NCI-H446 treated with DMSO at 0.1 percent for 48 hours (cell line): ENCODE measurements around the gene EXD2.

Source experiments
- DNase-seq: peaks from one replicate; lab custom pipeline; 2025; lab: John Stamatoyannopoulos, UW

The EXD2 gene

DNA sequence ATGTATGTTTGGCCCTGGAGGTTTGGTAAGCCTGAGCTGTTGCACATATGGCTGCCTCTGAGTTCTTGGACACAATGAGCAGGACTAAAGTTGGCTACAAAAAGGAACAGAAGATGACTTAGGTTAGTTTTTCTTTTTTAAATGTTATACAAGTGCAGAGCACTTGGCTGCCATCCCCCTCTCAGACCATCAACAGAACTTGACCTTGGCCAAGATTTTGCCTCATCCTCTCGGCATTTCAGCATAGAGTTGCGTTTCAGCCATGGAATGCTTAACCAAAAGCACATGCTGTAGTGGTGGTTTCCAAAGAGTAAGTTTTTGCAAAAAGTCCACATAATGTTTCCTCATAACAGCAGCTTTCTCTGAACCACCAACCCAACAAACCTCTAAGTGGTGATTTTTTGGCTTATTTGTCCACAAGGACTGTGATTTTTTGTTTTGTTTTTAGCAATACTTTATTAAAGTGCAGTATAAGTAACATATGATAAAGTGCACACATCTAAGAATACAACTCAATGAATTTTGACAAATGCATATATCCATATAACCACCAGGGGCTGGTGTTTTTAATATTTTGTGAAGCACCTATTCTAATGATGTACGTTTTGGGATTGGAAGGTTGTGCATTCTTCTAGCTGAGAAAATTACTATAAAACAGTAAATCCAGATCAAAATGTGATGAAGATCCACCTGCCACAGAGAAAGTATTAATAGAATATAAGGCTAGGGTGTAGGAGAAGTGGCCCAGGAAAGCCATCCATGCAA is 56.6 kb downstream of the EXD2 start:
- DNase-seq, result peak; percentile 29

- no peak for DNase-seq
These were observed 58.3 kb downstream of the EXD2 start for GRCh38 chr14:69249603-69250002.

GRCh38 chr14:69252851-69253250 is 61.6 kb downstream of the EXD2 start:
- DNase-seq, result no peak

DNA sequence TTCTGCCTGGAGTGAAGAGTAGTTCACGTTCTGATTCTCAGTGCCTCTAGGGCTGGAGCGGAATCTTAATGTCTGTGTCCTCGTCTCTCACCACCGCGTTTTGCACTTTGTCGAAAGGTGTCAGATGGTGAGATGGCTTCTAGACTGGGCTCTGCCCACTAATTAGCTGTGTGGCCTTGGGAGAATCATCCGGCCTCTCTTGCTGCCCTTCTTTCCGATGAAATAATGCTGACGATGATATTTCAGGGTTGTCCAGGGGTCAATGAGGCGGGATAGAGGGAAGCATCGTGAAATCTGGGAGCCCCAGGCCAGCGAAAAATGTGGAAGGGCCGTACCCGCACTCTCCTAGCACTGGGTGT is 67.8 kb downstream of the EXD2 start:
- DNase-seq, result no peak

GRCh38 chr14:69259527-69260189 is 68.4 kb downstream of the EXD2 start, which contains the start of gene GALNT16:
GALNT16 (plus strand) TSS chr14:69260158; CDS start chr14:69260291, 133 bp downstream.
- peak; percentile 4 for DNase-seq

DNA sequence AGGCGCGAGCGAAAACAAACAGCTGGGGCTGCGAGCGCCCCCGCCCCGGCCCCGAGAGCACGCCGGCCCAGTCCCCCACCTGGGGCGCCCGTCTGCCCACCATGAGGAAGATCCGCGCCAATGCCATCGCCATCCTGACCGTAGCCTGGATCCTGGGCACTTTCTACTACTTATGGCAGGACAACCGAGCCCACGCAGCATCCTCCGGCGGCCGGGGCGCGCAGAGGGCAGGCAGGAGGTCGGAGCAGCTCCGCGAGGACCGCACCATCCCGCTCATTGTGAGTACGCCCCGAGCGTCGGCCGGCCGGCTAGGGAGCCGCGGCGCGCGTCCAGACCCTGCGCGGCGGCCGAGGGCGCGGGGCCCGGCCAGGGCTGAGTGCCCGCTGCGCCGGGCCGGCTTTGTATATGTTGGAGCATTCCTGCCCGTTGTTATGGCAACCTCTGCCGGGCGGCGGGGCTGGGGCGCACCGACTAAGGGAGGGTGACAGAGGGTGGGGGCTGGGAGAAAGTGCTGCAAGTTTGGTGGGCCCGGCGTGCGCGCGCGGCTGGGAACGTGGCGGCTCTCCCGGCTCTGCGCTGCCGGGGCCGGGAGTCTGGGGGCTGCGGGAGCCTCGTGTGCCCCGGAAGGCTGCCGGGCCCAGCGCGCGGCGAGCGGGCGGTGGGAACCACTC is 69.0 kb downstream of the EXD2 start:
- no peak for DNase-seq

- DNase-seq, result no peak
These were observed 69.7 kb downstream of the EXD2 start for GRCh38 chr14:69260861-69261564.

DNA sequence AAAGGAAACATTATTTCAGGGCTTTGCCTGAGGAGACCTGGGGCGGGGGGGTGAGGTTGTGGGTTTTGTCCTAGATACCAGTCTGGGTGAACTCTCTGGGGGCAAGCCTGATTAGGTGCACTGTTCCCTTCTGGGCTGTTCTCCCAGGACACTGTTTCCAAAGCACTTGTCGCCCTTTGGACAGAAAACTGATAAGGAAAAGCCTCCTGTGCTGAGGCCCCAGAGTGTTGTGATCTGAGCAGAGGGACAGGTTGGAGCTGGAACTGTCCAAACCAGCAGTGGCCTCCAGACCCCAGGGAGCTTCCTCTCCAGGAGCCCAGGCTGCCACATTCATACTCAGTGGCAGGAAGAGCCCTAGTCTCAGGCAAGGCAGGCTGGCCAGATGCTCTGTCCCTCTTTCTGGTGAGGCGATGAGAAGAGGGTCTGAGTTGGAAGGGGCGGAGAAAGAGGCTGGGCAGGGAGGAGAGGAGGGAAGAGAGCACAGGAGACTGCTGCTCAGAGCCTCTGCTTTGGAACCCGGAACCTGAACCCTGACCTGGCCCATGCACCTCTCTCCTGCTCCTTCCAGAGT is 70.5 kb downstream of the EXD2 start:
- peak; percentile 33 for DNase-seq

DNA sequence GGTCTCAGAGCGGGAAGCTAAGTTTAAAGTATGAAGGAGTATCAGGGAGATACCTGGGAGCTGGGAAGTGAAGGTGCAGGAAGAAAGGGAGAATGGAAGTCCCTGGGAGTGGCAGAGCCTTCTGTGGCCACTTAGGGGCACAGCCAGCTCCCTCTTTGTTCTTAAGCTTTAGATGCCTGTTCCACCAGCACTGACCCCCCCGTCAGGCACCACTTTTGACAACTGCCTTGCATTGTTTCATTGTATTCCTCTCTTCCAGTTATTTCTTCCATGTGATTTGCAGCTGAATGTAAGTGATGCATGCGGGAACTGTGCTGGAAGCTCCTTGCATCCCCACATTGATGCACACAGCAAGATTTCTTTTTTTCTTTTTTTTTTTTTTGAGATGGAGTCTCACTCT is 71.2 kb downstream of the EXD2 start:
- DNase-seq, result no peak

DNA sequence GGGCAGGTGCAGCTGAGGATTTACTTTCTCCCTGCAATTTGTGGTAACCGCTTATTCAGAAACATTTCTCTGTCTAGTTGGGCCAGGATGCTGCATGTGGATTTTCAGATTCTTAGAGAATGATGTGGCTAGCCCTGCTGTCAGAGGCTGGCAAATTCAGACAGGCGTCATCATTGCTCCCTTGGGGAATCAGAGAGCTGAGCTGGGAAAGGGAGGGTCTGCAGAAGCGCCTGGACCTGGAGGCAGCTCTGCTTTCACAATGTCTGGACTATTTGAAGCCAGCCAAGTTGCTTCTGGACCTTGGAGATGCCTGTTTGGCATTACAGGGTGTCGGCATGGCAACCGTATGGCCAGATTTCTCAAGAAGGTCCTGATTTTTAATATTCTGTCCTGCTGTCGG is 72.1 kb downstream of the EXD2 start:
- DNase-seq, result peak; percentile 82

DNA sequence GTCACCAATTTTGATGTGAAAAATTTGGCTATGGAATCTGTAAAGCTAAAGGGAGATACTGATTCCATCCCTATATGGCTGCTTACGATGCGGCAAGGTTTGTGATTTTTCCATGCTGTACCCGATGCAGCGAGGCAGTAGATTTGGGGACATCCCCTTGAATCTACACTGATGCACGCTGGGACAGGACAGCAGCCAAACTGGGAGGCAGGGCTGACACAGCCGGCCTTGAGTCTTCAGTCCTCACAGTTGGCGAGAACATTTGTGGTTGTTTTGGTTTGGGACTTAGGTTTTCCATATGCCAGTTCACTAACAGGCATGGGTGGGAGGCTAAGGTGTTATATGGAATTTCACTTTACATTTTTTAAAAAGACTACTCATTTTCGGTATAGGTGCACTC is 72.5 kb downstream of the EXD2 start:
- DNase-seq, result no peak

DNA sequence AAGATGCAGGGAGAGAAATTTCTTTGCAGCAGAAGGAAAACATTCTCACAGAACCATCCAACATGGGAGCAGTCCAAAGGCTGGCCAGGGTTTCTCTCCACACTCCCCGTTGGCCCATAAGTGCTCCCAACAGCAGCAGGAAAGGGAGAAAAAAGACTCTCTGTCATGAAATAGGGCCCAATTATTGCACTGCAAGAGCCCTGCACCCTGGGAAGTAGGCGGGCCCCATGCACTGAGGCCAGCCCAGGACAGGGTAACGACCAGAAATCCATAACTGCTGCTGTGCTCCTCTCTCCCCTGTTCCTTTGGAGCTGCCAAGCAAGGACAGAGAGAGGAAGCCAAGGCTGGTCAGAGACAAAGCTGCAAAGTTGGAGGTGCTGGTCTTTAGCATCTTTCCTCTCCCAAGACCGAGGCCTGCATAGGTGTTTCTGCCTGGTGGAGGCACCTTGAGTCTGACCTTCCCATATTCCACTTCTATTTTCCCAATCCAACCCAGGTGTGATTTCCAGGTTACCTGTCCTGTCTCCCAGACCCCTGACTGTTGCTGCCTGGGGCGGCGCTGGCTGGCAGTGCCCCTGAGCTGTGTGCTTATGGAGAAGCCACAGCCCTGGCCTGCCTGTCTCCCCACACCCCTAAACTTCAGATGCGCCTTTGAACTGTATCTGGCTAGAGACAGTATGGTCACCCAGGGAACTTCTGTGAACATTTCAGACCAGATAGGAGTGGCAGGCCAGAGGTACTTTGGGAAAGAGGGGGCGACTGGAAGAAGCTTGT is 75.5 kb downstream of the EXD2 start:
- DNase-seq, result no peak

DNA sequence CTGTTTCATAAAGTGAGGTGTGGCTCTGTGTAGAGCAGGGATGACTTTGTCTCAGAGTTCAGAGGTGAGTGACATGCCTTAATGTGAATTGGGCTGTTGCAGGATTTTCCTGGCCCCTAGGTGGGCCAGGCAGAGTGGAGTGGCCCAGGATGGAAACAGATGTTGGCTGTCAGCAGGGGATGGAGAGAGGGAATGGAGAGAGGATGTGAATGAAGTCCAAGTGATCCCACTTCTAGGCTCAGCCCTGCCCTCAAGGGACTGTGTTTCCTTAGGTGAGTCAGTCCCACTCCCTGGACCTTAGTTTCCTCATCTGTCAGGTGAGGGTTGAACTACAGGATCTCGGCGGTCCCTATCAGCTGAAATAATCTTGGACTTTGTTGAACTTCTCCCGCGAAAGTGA is 76.2 kb downstream of the EXD2 start:
- DNase-seq, result no peak

- no peak for DNase-seq
These were observed 76.9 kb downstream of the EXD2 start for GRCh38 chr14:69268223-69268622.

GRCh38 chr14:69268763-69269162 is 77.5 kb downstream of the EXD2 start:
- no peak for DNase-seq

- no peak for DNase-seq
These were observed 78.1 kb downstream of the EXD2 start for GRCh38 chr14:69269381-69269780.

DNA sequence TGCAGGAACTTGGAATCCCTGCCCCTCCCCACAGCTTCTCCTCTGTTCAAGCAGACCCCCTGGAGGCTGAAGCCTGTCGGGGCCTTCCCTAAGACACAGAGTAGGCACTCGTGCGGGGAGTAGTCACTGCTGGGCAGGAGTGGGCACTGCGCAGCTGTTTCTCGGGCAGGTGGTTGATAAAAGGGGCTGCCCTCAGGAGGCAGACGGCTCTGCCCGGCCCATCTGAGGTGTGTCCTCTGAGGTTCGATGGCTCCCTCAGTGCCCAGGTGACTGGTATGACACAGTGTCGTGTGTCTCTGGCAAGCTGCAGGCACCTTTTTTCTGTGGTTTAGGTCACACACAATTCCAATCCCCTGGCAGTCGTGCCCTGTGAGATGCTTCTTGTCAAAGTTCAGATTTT is 78.8 kb downstream of the EXD2 start:
- no peak for DNase-seq

GRCh38 chr14:69270795-69271708 is 79.8 kb downstream of the EXD2 start:
- DNase-seq, result no peak

GRCh38 chr14:69274321-69274720 is 83.0 kb downstream of the EXD2 start:
- no peak for DNase-seq

GRCh38 chr14:69275331-69275730 is 84.0 kb downstream of the EXD2 start:
- no peak for DNase-seq
